CD14-positive monocyte (primary cell): ENCODE results near the gene RPS21. TPM values are rescaled to one million over a fixed set of nuclear protein-coding genes. Genes with fewer than 3 reads are reported as not detected.

Experiments used
- DNase-seq, 3 donors: peaks; one replicate each; pipeline ENCODE4 v3.0.0-alpha.2; 2011 to 2022
- H2AFZ ChIP-seq: 2 replicates; pipeline ENCODE4 v1.6.0; 2012; ENCODE audit warnings: mild to moderate bottlenecking, low read depth, low read length, inconsistent platforms; ENCODE audit not compliant: insufficient read depth, poor library complexity, severe bottlenecking
- H3K27ac ChIP-seq, 2 donors: 1 replicate in 1 of 2; 2 replicates in 1 of 2; pipeline ENCODE4 v1.5.1; 2012 to 2013; ENCODE audit warnings: low read length in 2 of 2, control low read depth in 1 of 2, inconsistent platforms in 1 of 2, low read depth in 1 of 2, mild to moderate bottlenecking in 1 of 2
- H3K27me3 ChIP-seq, 2 donors: one replicate each; pipeline versions ENCODE4 v1.6.0 to v1.6.1; 2011 to 2013; ENCODE audit warnings: low read length in 2 of 2; ENCODE audit not compliant: control insufficient read depth in 2 of 2, insufficient read depth in 2 of 2
- H3K36me3 ChIP-seq, 2 donors: replicated peaks in 1 of 2; 1 replicate in 1 of 2; 2 replicates in 1 of 2; pipeline versions ENCODE4 v1.5.1 to v1.6.1; 2012 to 2013; ENCODE audit warnings: low read length in 2 of 2, control low read depth in 1 of 2, inconsistent platforms in 1 of 2, mild to moderate bottlenecking in 1 of 2; ENCODE audit not compliant: insufficient read depth in 2 of 2, control insufficient read depth in 1 of 2
- H3K4me1 ChIP-seq, 2 donors: 1 replicate in 1 of 2; 2 replicates in 1 of 2; pipeline versions ENCODE4 v1.5.1 to v1.6.1; 2012 to 2013; ENCODE audit warnings: low read length in 2 of 2, control low read depth in 1 of 2, inconsistent platforms in 1 of 2, mild to moderate bottlenecking in 1 of 2, moderate library complexity in 1 of 2; ENCODE audit not compliant: insufficient read depth in 2 of 2, control insufficient read depth in 1 of 2
- H3K4me2 ChIP-seq: replicated peaks from 2 replicates; pipeline ENCODE3; 2012; ENCODE audit warnings: low read length, moderate library complexity, mild to moderate bottlenecking; ENCODE audit not compliant: poor library complexity, severe bottlenecking; ENCODE audit errors: extremely low read depth
- H3K4me3 ChIP-seq, 3 experiments: fragments of 200-600 bp in 1 of 3; sonication (generic) in 1 of 3; replicated peaks in 1 of 3; 1 replicate in 2 of 3; 2 replicates in 1 of 3; pipeline ENCODE4 v1.5.1; 2011 to 2013; ENCODE audit warnings: low read length in 3 of 3, mild to moderate bottlenecking in 3 of 3, control low read depth in 2 of 3, low read depth in 2 of 3, inconsistent platforms in 1 of 3, moderate library complexity in 1 of 3
- H3K79me2 ChIP-seq: 2 replicates; pipeline ENCODE4 v1.6.0; 2012; ENCODE audit warnings: mild to moderate bottlenecking, control low read depth, inconsistent platforms, low read length, moderate library complexity; ENCODE audit not compliant: insufficient read depth
- H3K9ac ChIP-seq: 2 replicates; pipeline ENCODE4 v1.6.0; 2017; ENCODE audit warnings: low read length, mild to moderate bottlenecking; ENCODE audit not compliant: insufficient read depth, poor library complexity, severe bottlenecking
- H3K9me3 ChIP-seq, 2 donors: replicated peaks in 1 of 2; 1 replicate in 1 of 2; 2 replicates in 1 of 2; pipeline versions ENCODE4 v1.5.1 to v1.6.1; 2012 to 2013; ENCODE audit warnings: low read length in 2 of 2, control low read depth in 1 of 2; ENCODE audit not compliant: control insufficient read depth in 1 of 2, insufficient read depth in 1 of 2
- H4K20me1 ChIP-seq: 2 replicates; pipeline ENCODE4 v1.6.0; 2012; ENCODE audit warnings: mild to moderate bottlenecking, low read length, control low read depth, moderate library complexity; ENCODE audit not compliant: insufficient read depth
- H3K27ac Mint-ChIP-seq, 7 donors: one replicate each; pipeline ENCODE4 v1.8.0; 2020; ENCODE audit warnings: mild to moderate bottlenecking in 7 of 7, mixed read lengths in 7 of 7, moderate library complexity in 6 of 7, inconsistent platforms in 2 of 7
- H3K27me3 Mint-ChIP-seq, 3 donors: one replicate each; pipeline ENCODE4 v1.8.0; 2021 to 2022; ENCODE audit warnings: low read depth in 3 of 3, mild to moderate bottlenecking in 3 of 3, mixed read lengths in 3 of 3, moderate library complexity in 3 of 3, inconsistent platforms in 1 of 3
- H3K36me3 Mint-ChIP-seq, 2 donors: one replicate each; pipeline ENCODE4 v1.8.0; 2020; ENCODE audit warnings: mixed read lengths in 2 of 2, inconsistent platforms in 1 of 2, mild to moderate bottlenecking in 1 of 2
- H3K4me1 Mint-ChIP-seq: one replicate; pipeline ENCODE4 v1.8.0; 2020; ENCODE audit warnings: mild to moderate bottlenecking, mixed read lengths
- H3K4me3 Mint-ChIP-seq, 2 donors: one replicate each; pipeline ENCODE4 v1.8.0; 2020; ENCODE audit warnings: mild to moderate bottlenecking in 2 of 2, mixed read lengths in 2 of 2, moderate library complexity in 1 of 2
- H3K9me3 Mint-ChIP-seq, 7 donors: one replicate each; pipeline ENCODE4 v1.8.0; 2020 to 2022; ENCODE audit warnings: mixed read lengths in 7 of 7, mild to moderate bottlenecking in 6 of 7, moderate library complexity in 6 of 7, inconsistent platforms in 2 of 7
- WGBS: methylation state at CpG from one replicate; pipeline ENCODE4 v1.1.5; 2013; ENCODE audit warnings: missing lambda C conversion rate; ENCODE audit not compliant: insufficient coverage; 5-methylcytosine and 5-hydroxymethylcytosine counted together
- intact Hi-C, 2 donors: fragments of 100-400 bp; cut with micrococcal nuclease; formaldehyde crosslinking; loops; one replicate each; pipeline versions ENCODE4 v1.15.0 to v1.15.1; 2023
- polyA plus RNA-seq, 3 donors: library from polyadenylated mRNA; depleted of rRNA in 1 of 3; unstranded in 2 of 3; stranded (reverse) in 1 of 3; fragments of 300-500 nt in 2 of 3; fragments of >200 nt in 1 of 3; fragmentation: Illumina TruSeq in 2 of 3; gene quantifications; 1 replicate in 2 of 3; 2 replicates in 1 of 3; pipeline ENCODE4 v1.2.3, GENCODE V29; 2012 to 2021
- TF ChIP-seq, protein P1 (sequence below): fragments of 200-600 bp; IDR thresholded peaks from one replicate; pipeline ENCODE4 v1.8.0; 2022; ENCODE audit warnings: antibody characterized with exemption, mild to moderate bottlenecking

The RPS21 gene
- polyA plus RNA-seq, 3 donors, result 799 to 6,263 (median 968) TPM

DNA sequence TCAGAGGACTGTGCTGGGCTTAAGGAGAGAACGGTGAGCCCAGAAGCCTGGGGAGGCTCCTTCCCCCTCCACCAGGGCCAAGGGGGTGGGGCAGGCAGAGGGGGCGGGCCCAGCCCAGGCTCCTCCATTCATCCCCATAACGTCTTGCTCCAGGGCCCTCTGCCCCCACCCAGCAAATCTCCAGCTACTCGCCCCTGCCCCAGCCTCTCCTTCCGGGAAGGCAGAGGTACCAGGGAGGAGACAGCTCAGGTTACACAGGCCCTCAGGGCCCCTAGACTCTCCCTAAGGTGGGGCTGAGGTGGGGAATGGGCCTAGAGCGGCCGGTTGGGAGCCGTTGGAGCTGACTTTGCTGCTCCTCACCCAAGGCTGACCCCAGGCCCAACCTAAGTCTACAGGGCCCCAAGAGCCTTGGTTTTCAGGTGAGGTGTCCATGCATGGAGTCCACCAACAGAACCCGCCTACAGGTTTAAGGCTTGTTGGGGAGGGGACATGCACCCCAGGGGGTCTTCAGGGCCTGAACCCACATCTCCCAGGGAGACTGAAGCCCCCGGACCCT lies 21.0 kb upstream of the RPS21 start:
- Histone ChIP-seq H3K79me2 (no peaks in the 10 kb centered on the region), H3K36me3 (no peaks in the 10 kb centered on the region), H3K9me3 (peaks cover 0 to 3% of the 10 kb centered on the region in 2 donors), H3K4me1 (peaks cover 11 to 22% of the 10 kb centered on the region in 2 donors), H4K20me1 (no peaks in the 10 kb centered on the region), H2AFZ (no peak overlapping the region), H3K27me3 (peaks cover 25 to 57% of the 10 kb centered on the region in 2 donors), H3K9ac (no peak overlapping the region), H3K27ac (no peak overlapping the region), H3K4me2 (no peak overlapping the region), H3K4me3 (no peak overlapping the region)
- intact Hi-C loops, result no loop called here
- Mint-ChIP-seq H3K9me3 (peaks cover 0 to 10% (median 0%) of the 10 kb centered on the region in 7 donors), H3K4me3 (peak overlapping the region in 1 of 2 donors; percentile 2), H3K27ac (no peak overlapping the region), H3K4me1 (peaks cover 11% of the 10 kb centered on the region), H3K36me3 (no peaks in the 10 kb centered on the region), H3K27me3 (peaks cover 37 to 67% (median 56%) of the 10 kb centered on the region in 3 donors)
- WGBS, result 20% methylated on average over 1 of the region's 10 CpGs
- no peak for DNase-seq
- TF ChIP-seq, protein P1, sequence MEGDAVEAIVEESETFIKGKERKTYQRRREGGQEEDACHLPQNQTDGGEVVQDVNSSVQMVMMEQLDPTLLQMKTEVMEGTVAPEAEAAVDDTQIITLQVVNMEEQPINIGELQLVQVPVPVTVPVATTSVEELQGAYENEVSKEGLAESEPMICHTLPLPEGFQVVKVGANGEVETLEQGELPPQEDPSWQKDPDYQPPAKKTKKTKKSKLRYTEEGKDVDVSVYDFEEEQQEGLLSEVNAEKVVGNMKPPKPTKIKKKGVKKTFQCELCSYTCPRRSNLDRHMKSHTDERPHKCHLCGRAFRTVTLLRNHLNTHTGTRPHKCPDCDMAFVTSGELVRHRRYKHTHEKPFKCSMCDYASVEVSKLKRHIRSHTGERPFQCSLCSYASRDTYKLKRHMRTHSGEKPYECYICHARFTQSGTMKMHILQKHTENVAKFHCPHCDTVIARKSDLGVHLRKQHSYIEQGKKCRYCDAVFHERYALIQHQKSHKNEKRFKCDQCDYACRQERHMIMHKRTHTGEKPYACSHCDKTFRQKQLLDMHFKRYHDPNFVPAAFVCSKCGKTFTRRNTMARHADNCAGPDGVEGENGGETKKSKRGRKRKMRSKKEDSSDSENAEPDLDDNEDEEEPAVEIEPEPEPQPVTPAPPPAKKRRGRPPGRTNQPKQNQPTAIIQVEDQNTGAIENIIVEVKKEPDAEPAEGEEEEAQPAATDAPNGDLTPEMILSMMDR, result no peak

DNA sequence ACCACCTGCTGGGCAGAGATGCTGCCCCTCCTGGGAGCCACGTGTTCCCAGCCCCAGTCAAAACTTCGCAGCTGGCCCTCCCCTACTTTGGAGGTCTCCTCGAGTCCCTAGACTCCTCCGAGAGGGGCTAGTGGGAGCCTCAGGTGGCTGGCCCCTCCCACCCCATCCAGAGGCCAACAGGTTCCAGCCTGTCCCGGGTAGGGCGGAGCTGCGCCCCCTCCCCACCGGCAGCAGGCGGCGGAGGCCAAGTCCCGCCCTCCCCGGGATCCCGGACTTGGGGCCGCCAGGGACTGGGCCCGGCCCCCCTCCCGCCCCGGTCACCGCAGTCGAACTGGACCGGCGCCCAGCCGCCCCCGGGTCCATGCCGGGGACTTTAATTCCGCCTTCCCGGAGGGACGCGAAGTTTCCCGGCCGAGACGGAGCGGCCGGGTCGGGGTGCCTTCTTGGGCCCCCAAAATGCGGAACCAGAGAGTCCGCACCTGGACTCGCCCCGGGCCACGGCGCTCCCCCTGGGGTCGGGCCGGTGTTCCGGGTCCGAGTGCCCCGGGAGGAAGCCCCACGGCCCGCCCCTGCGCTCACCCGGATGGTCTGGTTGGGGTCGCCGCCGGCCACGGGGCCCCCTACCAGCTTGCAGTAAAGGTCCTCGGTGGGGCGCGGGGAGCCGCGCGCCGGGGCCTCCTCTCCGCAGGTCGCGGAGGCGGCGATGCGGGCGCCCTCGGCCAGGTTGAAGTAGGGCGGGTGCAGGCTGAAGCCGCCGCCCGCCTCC lies 20.4 kb upstream of the RPS21 start:
- H2AFZ ChIP-seq, result peak overlapping the region; percentile 68
- peaks cover 25 to 61% of the 10 kb centered on the region in 2 donors for H3K27me3 ChIP-seq
- peaks cover 39 to 69% (median 56%) of the 10 kb centered on the region in 3 donors for H3K27me3 Mint-ChIP-seq
- H3K4me1 Mint-ChIP-seq, result peaks cover 11% of the 10 kb centered on the region
- peaks cover 0 to 3% of the 10 kb centered on the region in 2 donors for H3K9me3 ChIP-seq
- no peaks in the 10 kb centered on the region for H3K79me2 ChIP-seq
- peak overlapping the region; percentile 75 for H3K4me2 ChIP-seq
- intact Hi-C loops, result no loop called here
- peak overlapping the region in 1 of 2 donors; percentile 26 for H3K4me3 Mint-ChIP-seq
- H3K36me3 Mint-ChIP-seq, result no peaks in the 10 kb centered on the region
- TF ChIP-seq, protein P1, result no peak
- H3K9ac ChIP-seq, result peak overlapping the region; percentile 21
- no peak overlapping the region for H3K27ac Mint-ChIP-seq
- H3K36me3 ChIP-seq, result no peaks in the 10 kb centered on the region
- no peak overlapping the region for H3K27ac ChIP-seq
- no peak for DNase-seq
- H3K9me3 Mint-ChIP-seq, result peaks cover 0 to 10% (median 0%) of the 10 kb centered on the region in 7 donors
- H3K4me1 ChIP-seq, result peaks cover 11 to 22% of the 10 kb centered on the region in 2 donors
- peak overlapping the region in 2 of 3 experiments; percentile 15 to 63 for H3K4me3 ChIP-seq
- 2% methylated on average over 72 of the region's 72 CpGs for WGBS
- no peaks in the 10 kb centered on the region for H4K20me1 ChIP-seq
